GM21825 (cell line): ENCODE data around the gene GREB1.

Experiments used
- ATAC-seq: cut with Tn5 transposase; IDR thresholded peaks from one replicate; pipeline ENCODE4 v1.9.1; 2021; ENCODE audit warnings: mild to moderate bottlenecking, moderate library complexity; ENCODE audit not compliant: unreplicated experiment

The GREB1 gene

DNA sequence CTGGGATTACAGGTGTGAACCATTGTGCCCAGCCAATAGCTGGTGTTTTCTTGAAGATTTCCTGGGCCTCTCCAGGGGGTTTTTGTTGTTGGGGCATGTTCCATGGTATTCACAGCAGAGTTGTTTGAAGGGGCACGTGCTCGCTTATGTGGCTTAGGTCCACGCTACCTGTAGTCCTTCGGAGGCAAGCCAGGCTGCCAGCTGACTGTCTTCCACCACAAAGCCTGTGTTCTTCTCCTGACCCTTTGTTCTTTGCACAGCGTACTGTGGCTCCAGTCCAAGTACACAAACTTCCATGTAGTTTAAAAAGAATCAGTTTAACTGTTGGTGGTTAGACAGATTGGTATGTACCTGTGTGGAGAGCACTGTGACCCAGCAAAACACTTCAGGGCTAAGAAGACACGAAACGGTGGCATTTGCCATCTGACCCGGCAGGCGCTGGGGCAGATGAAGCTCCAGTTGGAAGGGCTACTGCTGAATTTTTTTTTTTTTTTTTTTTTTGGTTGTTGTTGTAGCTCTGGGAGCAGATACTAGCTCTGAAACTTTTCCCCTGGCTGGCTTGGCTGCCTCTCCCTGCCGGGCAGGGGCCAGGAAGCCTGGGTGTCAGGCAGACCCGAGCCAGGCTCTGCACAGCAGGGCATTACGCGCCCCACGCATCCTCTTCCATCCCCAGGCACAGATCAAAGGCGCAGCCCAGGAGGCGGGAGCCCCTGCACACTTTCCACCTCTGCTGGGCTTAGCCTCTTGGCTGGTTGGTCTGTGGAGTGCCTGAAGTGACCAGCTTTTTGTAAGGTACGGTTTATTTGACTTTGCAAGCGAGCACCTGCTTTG is 5.7 kb downstream of the GREB1 start:
- no peak for ATAC-seq

DNA sequence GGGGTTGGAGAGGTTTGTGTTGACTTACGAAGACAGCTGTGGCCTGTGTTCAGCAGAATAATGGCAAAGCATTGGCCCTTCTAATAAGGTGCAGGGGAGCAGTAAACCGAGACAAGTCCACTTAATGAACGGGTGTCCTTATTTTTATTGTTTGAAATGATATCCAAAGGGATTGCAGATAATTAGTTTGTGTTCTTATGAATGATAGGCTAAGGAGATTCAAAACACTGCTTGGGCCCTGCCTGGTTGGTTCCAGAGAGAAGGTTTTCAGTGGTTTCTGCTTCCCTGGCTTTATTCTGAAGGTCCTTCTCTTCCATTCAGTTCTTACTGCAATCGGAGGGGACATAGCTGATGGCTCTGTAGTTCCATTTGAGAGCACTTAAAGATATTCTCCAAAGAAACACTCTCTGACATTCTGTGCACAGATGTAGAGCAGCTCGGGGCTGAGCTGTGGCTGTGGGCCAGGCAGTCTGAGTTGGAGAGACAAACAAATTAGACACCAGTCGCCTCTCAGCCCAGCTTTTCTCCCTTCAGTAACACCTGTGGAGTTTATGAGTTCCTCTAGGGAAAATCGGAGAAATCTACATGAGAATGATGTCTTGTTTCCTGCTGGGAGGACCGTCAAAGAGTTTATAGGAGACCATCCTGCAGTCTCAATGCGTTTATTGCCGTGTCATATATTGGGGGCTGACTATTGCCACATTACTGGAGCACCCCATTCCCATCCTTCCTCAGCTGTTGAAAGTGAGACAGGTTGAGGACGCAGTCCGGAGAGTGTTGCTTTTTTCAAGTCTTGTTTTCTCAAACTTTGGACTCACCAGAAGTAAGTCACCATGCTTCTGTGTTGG is 6.5 kb downstream of the GREB1 start:
- ATAC-seq = no peak

DNA sequence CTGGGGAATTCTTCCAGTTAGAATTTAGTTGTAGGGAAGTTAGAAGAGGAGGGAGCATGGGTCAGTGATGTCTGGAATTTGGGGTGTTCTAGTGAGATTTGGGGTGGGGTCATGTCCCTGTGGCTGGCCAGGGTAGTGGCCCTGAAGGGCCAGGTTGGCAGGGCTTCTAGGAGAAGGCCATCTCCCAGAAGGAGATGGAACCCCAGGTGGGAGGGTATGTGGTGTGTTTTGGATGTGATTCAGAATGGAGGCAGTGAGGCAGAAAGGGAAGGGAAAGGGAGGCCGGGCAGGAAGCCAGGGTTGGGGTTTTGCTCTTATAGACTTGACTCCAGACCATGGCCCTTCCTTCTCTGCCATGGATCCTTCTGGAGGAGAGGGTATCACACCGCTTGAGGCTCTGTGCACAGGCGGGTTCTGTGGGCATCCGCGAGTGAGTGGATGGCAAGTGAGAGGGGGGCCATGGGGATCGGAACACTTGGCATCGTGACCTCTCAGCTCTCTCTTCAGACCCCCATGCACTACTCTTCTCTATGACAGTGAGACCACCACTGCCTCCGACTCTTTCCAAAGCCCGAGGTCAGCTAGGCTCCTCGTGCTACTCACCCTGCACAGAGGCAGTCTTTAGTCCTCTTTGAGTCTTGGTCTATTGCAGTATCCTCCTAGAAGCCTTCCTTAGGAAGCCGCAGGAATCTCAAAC is 7.3 kb downstream of the GREB1 start:
- no peak for ATAC-seq

DNA sequence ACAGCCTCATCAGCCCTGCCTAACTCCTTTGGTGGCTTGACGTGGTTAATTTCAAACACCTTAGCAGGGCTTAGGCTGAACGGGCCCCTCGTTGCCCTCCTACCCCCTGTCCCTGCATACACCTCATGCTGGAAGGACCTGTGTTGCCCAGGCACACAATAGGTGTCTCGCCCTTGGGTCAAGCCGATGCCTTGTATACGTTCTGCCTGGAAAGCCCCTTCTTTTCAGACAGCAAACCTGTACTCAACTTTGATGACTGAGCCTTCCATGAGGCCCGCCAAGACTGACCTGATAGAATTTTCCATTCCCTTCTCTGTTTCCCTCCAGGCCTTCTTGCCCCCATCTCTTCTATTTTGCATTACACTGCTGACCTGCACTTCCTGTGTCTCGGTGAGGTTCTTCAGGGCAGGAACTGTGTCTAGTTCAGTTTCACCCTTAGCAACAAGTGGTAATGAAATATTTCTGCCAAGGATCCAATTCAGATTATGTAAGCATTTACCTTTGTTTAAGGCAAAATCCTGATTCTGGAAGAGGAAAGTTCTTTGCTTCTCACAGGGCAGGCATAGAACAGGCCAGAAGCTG is 7.9 kb downstream of the GREB1 start:
- ATAC-seq = no peak

DNA sequence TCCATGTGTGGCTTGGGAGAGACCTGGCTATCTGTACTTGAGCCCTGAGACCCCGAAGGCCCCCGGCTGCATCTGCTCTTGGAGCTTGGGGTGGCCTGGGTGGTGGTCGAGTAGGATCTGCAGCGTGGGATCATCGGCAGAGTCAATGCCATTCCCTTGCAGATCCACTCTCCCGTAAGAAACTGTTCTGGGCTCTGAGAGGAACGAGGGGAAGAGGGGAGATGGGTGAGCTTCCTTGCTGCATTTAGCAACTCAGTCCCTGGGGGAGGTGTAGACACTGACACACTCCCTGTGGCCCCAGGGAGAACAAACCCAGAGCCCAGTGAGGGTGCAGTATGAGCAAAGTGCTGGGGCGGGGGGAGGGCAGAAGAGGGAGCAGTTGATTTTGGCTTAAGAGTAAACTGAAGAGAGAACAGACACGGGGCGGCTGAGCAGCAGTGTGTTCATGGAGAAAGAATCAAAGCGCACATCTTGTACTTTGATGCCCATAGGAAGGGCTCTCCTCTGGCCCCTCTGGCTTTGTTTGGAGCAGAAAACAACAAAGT is 8.5 kb downstream of the GREB1 start:
- ATAC-seq = no peak

DNA sequence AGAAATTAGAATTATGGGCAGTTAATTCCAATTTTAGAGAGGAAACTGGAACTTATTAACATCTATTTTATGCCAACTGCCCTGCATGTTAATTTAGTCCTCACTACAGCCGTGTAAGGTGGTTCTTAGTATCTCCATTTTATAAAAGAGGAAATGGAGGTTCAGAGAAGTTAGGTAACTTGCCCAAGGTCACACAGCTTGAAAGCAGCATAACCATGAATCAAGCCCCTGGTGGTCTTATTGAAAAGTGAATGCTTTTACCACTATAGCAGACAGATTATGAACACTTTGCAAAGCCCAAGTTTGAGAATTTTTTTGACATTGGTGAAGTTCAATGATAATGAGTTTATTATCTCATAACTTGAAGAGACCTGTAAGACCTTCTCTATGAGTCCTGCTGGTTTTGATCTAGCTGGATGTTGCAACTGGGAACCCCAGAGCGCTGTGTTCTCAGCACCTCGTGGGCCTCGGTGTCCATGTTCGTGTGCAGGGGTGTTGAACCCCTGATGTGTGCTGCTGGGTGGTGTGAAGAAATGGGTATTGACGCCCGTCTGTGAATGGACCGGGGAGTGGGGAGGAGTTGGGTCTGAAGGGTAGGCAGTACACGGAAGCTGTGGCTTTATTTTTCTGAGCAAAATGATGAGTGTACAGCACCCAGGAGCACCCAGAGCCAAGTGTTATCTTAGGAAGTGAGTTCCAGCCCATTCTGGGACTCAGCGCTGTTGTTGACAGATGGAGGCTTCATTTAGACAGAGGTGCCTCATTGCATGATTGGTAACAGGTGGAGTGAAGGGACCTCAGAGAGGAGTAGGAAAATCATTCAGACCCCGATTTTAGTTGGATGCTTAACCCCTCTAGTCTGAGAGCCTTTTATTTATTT is 9.7 kb downstream of the GREB1 start:
- ATAC-seq = no peak

DNA sequence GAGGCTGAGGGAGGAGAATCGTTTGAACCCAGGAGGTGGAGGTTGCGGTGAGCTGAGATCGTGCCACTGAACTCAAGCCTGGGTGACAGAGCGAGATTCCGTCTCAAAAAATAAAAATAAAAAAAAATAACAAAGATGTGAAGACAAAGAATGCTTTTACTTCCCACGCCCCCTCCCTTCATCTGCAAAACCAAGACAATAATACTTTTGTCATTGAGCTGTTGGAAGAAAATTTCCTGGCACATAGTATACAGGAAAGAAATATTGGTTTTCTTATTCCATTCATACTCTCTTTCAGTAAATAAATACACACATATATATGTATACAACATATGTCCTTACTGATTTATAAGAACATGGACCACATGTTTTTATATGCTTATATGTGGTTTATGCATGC is 12.2 kb downstream of the GREB1 start:
- ATAC-seq = no peak

DNA sequence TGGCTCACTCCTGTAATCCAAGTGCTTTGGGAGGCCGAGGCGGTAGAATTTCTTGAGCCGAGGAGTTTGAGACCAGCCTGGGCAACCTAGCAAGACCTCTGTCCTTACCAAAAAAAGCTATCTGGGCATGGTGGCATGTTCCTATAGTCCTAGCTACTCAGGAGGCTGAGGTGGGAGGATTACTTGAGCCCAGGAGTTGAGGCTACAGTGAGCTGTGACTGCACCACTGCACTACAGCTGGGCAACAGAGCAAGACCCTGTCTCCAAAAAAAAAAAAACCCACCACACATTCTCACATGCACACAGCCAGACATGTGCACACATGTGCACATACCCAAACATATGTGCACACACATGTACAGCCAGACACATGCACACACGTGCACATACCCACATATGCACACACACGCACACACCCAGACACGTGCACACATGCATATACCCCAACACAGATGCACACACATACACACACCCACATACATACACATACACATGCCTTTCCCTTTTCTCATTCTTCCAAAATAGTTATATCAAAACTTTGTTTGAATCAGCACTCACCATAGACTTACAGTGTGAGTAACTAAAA is 14.2 kb downstream of the GREB1 start:
- no peak for ATAC-seq

DNA sequence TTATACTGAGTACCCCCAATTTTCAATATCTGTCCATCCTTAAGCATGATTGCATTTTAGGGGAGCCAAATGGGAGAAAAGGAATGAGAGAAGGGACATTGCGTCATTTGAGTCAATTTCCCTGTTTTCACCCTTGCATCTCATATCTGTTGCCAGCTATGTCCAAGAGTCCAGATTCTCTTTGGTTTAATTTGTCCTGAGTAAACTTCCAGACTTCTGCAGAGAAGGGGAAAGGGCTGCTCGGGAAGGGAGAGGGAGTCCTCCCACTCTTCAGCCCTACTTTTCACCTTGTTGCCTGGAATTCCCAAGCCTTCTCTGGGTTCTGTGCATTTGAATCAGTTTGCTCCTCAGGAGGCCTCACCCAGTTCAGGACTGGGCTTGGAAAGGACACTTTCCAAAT is 16.5 kb downstream of the GREB1 start:
- no peak for ATAC-seq

DNA sequence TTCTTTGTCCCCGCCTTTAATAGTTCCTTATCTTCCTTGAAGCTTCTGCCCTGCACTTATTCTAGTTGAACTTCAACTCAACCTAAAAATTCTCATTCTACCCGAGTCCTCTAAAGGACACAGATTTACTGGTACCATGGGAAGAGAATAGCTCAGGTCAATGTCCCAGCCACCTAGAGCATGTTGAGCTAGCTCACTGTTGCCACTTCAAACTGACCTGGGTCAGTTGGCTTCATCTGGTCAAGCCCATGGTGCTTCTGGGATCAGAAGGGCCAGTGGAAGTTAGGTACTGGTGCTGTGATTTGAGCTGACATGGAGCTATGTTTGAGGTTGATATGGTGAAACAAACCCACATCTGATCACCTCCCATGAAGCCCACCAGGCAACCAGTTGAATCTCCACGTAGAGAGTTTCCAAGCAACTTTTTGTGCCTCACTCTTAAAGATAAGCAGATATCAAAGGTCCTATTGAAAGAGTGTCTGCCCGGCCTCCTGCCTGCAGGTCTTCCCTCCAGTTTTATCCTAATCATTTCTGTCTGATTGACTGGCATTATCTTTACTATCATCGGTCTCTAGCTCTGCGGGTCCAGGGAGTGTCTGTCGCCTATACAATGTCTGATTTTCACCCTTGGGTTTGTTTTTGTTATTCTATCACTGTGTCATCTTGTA is 17.2 kb downstream of the GREB1 start:
- no peak for ATAC-seq

DNA sequence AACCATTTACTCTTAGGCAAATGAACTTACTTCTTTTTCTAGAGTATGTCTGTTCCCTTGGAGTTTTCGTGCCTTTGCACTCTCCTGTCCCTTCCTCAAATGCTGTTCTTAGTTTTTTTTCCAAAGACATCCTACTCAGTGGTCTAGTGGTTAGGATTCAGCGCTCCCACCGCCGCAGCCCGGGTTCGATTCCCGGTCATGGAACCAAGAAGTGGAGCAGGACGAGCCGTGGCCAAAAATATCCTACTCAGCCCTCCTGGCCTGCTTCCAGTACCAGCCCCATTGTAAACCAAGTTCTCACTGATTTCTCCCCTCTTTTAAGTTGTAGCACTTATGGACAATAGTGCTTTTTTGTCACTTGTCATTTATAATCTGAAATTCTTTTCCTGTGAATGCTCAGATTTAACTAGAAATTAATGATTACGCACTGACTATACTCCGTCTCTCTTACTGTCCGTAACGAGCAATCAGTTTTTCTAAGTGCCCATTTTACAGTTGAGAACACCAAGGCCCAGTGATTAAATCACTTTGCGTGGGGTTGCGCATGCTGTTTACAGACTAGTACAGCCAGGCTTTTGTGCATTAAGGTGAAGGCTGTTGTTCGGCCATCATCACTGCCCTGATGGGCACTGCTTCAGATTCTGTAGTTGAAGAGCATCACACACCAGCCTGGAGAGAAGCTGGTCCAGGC is 17.9 kb downstream of the GREB1 start:
- ATAC-seq = no peak

DNA sequence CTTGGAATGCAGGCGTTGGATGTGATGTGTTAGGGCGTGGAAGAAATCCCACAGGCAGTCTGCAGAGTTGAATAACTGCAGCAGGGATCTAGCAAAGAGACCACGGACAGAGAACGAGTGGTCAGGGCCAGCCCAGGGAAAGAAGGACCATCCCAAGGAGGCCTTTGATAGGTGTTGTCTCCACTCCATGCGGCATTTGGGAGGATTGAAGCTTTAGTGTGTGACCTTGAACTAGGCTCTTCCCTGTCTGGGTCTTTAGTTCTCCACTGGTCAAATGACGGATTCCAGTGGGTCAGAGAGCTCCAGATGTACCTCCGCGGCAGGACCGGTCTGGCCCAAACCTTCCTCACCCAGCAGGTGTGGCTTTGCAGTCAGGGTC is 18.4 kb downstream of the GREB1 start:
- ATAC-seq = no peak

DNA sequence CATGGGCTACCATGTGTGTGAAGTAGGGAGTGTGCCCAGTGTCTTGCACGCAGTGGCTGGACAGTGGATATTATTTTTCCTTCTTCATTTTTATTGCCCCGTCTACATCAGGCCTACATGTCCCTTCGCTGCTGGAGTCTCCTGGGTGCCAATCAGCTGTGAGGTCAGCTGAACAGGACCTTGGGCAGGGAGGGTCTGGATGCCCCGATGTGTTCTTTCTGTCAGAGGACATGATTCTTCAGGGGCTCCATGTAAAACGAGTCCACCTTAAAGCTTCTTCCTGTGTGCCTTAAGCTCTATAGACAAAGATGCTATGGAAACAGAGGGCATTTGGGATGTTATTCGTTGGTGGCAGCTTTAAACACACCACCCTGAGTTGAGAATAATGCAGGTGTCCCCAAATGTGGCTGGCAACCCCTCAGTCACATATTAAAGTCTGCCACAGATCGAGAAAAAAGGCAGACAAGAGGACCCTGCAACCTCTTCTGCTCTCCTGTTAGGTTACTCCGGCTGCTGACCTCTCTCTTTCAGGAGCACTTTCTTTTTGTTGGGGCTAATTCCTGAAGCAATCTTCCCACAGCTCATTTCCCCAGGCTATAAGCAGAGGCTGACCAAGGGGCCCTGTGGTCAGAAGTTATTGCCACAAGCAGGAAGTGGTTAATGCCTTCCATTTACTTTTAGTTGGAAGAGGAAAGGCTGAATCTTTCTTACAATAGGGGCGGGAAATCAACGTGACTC is 20.0 kb downstream of the GREB1 start:
- ATAC-seq = no peak

DNA sequence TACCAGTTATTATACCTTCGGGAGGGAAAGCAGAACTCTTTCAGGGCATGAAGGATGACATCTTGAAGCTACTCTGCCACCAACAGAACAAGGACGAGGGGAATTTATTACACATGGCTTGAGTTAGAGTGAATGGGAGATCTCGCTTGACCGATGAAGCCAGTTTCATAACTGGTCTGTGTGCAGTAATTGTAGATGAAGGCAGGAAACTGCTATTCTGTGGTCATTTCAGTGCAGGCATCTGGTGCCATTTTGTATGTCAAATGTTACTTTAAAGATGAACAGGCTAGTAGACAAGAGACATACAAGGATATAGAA is 20.5 kb downstream of the GREB1 start:
- peak; percentile 50 for ATAC-seq

DNA sequence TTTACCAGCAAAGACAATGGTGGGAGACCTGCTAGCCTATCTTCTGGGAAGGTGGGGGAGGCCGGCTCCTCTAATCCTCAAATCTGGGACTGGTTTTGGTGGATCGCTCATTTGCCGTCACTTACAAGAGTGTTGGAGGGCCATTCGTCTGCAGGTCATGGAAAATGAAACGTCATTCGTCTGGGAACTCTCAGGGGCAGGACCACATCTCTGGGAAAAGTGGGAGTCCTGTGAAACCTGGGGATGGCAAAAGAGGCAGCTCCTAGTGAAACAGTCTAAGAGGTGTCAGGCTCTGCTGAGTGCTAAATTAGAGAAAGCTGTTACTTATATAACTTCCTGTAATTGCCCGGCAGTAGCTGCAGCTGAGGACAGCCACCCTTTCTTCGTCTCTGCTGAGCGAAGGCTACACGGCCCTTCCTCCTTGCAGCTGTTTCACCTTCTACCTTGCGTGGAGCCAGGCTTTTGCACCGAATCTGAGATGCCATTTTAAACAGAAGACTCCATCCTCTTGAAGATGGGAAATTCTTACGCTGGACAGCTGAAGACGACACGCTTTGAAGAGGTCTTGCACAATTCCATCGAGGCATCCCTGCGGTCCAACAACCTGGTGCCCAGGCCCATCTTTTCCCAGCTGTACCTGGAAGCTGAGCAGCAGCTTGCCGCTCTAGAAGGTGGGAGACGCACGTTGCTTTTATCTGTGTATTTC is 22.4 kb downstream of the GREB1 start:
- ATAC-seq = no peak

DNA sequence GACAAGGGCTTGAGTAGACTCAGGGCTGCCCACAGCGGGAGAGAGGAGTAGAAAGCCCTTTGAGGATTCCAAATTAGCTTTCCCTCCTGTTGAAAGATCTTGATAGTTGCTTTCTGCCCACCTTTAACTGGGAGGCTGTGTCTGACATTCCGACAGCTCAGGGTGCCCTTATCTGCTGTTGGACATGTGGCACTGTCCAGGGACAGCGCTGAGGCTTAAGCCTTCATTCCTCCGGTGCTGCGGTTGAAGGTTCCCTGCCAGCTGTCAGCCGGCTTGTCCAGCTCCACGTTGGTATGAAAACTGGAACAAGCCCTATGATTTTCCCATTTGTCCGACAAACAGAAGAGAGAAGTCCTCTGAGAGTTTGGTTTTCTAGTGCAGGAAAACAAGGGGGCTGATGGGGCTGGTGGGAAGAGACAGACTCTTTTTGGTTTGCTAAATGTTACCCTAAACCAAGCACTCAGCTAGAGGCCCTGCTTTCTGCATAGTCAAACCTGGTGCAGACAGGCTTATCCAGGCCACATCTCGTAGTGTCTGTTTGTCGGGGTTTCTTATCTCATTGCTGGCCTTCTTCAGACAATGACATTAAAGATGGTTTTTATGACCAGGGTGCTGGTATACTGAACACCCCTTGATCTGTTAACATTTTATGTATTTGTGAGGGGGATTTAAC is 24.5 kb downstream of the GREB1 start:
- ATAC-seq = no peak
